Activated CD8-positive, alpha-beta memory T cell treated with anti-CD3 and anti-CD28 coated beads, Interleukin-2, amount 50 U/mL, for 24 hours (primary cell): ENCODE data around the gene TMEM134.
A peak's percentile ranks its signal among the peaks of the same experiment; 100 is the strongest.
"Not testable (repeated sequence)": the region's sequence is repeated elsewhere in the genome, so short reads cannot be mapped to it uniquely, and the experiment has no call there.

ENCODE experiments used
- DNase-seq: peaks from one replicate; pipeline ENCODE4 v3.0.0-alpha.2; 2020; ENCODE audit errors: extremely low read depth

The TMEM134 gene, protein sequence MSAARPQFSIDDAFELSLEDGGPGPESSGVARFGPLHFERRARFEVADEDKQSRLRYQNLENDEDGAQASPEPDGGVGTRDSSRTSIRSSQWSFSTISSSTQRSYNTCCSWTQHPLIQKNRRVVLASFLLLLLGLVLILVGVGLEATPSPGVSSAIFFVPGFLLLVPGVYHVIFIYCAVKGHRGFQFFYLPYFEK

DNA sequence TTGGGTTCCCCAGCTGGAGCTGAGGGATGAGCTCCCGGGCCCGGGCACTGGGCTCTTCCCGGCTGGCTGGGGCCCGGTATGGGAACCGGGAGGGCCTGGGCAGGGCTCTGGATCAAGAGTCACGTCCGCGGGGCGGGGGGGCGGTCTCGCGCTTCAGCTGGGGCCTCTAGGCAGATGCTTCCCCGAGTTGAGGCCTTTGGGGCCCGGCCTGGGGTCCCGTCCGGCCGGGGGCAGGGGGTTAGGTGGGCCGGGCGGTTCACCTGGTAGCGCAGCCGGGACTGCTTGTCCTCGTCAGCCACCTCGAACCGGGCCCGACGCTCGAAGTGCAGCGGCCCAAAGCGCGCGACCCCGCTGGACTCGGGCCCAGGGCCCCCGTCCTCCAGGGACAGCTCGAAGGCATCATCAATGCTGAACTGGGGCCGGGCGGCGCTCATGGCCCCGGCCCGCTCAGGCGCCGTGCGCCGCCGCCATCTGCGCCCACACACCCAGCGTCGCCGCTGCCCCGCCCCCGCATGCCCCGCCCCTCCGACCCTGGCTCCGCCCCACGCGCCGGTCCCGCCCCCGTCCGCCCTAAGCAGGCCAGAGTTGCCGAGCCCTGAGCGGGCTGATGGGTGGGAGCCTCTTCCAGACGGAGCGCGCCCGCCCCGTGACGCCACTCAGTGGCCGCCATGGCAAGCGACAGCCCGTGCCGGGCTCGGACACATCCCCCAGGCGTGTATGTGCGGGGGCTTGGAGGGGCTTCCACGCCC lies at the start of gene TMEM134:
Gene TMEM134 (minus strand): TSS at position 493 of the 749 bp plus-strand sequence. CDS start 59 bp downstream, at position 434.
- peak; percentile 64 for DNase-seq

DNA sequence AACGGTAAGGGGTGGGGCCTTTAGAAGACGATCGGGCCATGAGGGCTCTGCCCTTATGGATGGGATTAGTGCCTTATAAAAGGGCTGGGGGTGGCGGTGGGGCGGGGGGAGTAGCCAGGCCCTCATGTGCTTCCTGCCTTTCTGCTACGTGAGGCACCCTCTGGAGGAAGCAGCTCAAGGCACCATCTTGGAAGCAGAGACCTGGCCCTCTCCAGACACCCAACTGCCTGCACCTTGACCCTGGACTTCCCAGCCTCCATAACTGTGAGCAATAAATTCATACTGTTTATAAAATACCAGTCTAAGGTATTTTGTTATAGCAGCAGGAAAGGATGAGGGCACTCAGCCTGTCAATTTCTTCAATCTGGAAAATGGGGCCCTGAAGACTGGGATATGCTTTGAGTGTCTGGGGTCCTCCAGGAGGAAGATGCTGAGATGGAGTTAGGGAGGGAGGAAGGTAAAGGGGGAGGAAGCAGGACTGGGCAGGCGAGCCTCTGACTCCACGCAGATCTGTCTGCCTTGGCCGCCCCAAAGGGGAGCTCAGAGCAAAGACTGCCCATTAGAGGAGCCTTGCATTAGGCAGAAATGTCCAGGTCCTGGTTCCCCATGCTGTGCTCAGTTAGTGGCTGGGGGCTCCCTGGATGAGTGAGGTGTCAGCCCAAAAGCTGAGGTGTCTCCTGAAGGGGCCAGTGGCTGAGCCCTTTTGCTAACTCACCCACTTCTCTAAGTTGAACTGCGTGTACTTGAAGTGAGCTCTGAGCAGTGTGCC lies 48.9 kb upstream of the TMEM134 start:
- DNase-seq, result no peak

DNA sequence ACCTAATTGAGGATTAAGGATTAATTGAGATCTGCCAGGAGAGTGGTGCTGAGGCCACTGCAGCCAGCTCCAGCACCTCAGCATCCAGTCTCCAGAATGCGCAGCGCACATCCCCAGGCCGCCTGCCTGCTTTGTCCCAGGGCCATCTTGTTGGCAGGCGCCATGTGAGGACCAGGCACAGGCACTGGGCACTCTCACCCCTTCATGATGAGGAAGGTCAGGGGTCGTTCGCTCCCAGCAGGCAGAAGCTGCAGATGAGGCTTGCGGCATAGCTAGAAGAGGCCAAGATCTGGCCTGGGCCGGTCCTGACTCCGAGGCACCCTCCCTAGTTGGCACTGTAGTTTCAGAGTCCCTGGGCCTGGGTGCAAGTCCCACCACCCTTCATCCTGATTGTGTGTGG lies 47.8 kb upstream of the TMEM134 start:
- no peak for DNase-seq

DNA sequence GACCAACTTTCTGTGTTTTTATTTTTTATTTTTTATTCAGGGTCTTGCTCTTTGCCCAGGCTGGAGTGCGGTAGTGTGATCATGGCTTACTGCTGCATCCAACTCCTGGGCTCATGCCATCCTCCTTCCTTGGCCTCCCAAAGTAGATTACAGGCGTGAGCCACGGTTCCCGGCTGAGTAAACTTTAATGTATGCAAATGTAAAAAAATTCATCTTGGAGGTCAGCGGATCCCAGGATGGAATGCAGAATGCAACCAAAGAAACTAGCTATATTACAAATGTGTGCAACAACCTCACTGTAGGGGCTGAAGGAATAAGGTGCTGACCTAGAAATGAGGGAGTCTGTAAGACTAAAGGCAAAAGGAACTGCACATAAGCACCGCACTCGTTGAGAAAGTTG lies 45.1 kb upstream of the TMEM134 start:
- DNase-seq, result no peak

DNA sequence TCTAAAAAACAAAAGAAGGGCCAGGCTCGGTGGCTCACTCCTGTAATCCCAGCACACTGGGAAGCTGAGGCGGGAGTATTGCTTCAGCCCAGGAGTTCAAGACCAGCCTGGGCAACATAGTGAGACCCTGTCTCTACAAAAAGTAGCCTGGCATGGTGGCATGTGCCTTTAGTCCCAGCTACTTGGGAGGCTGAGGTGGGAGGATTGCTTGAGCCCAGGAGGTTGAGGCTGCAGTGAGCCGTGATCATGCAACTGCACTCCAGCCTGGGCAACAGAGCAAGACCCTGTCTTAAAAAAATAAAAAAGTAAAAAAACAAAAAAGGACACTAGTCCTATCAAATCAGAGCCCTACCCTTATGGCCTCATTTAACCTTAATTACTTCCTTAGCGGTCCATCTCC lies 42.5 kb upstream of the TMEM134 start:
- not testable (repeated sequence) for DNase-seq

DNA sequence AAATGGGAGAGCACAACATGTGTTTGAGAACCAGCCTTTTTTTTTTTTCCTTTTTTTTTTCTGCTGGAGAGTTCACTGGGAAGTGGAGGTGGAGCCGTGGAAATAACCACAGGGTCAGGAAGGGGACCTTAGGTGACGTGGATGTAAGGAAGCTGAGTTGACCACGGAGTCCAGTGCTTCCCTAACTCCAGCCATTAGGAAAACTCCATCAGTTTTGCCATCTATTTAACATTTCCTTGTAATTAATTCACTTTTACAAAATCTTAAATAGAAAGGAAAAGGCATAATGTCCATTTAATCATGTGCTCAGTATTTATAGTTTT lies 40.9 kb upstream of the TMEM134 start:
- DNase-seq, result no peak

DNA sequence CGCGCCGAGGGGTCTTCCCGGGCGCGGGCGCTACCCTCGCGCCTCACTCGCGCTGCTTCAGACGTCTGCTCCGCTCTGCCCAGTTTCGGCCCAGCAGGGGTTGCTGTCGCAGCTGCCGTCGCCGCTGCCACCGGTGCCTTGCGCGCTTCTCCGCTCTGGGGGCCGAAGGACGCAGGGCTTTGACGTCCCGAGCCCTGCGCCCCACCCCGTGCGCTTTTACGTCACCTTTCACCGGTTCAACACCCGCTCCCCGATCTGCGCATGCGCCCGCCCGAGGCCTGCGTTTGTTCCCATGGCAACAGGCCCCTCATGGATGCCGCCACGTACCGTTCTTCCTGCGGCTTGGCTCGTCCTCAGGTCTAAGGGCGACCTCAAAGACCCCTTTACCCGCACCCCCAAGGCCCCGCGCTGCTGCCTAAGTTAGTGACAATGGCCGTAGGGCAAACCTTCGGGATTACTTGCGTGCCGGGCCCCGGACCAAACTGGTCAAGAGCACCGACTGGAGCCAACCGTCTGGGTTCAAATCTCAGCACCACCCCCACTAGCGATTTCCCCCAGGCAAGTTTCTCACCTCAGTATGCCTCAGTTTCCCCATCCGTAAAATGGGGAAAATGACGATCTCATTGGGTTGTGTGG lies 39.6 kb upstream of the TMEM134 start:
- peak; percentile 99 for DNase-seq

DNA sequence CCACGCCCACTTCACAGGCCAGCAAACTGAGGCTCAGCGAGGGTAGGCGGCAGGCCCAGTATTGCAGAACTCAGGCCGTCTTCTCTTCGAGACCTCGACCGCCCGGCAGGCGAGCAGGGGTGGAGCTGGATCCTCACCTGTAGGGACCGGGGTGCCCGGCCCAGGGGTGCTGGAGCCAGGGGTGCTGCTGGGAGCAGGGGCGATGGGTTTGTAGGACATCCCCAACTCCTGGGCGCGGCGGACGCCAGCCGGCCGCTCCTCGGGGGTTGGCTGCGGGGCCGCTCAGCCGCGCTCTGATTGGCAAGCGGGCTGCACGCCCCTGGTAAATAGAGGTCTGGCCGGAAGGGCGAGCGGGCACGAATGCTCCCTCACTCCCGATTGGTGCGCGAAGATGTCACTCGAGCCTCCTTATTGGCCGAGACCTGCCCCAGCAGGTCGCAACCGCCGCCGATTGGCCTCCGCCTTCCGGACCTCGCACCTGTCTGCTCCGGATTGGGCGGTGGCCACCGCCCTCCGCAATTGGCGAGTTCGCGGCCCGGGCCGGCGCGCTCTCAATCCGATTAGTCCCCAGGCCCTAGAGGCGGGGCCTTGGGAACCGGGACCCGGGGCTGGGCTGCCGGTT lies 38.9 kb upstream of the TMEM134 start, which contains the start of gene CDK2AP2:
Gene CDK2AP2 (minus strand): TSS at position 299 of the 622 bp plus-strand sequence. CDS start 80 bp downstream, at position 219.
- peak; percentile 96 for DNase-seq

DNA sequence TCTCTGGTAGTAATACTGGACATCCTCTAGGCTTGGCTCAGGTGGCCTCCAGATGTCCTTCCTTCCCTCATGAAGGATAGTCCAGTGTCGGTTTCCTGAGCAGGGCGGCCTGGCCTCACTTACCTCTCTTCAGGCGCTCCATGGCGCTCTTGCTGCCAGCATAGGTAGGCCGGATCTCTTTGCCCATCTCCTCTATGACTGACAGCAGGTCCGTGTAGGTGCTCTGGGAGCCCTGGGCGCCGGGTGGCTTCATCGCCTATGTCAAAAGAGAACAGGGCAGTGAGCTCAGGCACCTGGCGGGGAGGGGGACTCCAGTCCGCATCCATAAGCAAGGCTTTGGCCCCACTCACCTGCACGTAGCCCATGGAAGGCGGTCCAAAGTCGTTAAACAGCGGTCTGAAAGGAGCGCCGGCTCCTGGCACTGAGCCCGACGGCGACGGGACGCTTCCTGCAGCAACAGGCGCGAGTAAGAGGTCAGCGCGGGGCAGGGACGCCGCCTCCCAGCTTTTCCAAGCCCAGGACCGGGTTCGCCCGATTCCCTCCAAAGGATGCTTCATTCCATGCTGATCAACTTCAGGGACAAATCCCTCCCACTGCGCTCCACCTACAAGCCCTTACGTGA lies 38.3 kb upstream of the TMEM134 start:
- no peak for DNase-seq

DNA sequence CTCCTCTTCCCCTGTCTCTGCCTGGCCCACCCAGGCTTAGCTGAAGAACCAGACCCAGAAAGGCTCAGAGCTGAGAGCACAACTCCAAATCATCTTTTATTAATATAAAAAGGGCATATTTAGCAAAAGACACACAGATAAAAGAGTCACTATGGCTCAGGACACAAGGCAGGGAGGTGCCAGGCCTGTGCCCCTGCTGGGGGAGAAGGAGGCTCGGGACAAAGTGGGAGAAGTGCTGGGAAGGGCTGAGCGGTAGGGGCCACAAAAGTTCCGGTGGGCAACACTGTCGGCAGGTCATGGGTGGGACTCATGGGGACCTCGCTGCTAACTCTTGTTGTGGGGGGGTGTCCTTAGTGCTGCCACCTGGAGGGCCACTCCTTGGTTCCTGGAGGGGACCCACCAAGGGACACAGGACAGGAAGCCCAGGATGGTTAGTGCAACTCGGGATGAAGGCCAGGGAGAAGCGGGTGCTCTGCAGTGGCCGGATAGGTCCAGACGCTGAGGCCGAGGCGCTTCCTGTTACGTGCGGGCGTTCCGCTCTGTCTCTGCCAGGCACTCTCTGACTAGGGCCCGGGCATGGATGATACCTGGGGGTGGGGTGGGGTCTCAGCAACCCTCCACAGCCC lies 37.5 kb upstream of the TMEM134 start:
- no peak for DNase-seq

DNA sequence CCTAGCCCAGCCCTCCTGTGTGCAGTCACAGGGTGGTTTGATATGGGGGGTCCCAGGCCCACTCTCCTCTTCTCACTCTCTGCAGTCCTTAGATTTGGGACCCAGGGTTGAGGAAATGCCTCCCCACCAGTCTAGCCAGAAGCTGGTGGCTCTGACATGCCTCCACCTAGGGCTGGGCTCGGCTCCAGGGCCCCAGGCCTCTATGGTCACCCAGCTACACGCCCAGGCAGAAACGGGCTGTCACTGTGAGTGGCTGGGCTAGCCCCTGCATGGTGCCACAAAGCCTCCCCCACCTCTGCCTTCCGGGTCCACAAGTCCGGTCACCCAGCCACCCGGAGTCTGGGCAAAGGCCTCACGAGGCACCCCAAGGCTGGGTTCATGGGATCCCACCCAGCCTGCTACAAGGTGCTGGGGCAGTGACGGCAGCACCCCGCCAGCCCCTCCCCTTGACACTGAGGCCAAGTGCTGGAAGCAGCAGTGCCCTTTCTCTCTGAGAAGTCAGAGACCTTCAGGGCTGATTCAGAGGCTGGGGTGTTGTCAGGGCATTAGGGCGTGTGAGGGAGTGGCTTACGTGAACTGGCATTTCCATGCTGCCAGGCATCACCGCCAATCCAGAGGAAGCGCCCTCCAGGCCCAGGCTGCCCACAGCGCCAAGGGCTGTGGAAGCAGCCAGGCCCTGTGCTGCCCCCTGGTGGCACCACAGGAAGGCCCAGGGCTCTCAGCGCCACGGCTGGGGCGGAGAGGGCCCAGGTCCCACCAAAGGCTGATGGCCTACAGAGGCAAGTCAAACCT lies 36.8 kb upstream of the TMEM134 start:
- DNase-seq, result peak; percentile 79

DNA sequence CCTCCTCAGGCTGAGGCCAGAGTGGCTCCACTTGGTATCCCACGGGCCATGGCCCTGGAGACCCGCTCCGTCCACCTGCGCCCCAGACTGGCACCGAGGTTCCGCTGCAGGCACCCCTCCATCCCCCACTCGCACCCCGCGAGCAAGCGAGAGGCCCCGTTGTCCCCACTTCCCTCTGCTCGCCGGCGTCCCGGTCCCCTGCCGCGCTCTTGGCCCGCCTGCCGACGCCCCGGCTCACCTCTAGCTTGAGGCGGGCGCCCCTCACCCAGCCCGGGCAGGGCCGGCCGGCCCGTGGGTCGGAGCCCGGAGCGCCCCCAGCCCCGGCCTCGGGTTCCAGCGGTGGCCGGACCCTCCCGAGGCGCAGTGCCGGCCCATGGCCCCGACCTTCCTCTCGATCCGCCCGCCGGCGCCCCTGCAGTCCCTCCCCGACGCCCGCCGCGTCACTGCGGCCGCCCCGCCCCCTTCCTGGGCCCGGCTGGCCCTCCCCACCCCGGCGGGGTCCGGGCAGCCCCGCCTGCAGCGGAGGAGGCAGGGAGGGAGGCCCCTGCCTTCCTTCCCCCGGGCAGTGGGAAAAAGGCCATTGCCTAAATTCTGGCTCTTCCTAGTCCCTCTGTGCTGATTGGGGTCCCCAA lies 36.0 kb upstream of the TMEM134 start, which contains the start of gene PITPNM1:
Gene PITPNM1 (minus strand): TSS at position 414 of the 632 bp plus-strand sequence. CDS start 1,183 bp downstream, outside the sequence.
- no peak for DNase-seq

DNA sequence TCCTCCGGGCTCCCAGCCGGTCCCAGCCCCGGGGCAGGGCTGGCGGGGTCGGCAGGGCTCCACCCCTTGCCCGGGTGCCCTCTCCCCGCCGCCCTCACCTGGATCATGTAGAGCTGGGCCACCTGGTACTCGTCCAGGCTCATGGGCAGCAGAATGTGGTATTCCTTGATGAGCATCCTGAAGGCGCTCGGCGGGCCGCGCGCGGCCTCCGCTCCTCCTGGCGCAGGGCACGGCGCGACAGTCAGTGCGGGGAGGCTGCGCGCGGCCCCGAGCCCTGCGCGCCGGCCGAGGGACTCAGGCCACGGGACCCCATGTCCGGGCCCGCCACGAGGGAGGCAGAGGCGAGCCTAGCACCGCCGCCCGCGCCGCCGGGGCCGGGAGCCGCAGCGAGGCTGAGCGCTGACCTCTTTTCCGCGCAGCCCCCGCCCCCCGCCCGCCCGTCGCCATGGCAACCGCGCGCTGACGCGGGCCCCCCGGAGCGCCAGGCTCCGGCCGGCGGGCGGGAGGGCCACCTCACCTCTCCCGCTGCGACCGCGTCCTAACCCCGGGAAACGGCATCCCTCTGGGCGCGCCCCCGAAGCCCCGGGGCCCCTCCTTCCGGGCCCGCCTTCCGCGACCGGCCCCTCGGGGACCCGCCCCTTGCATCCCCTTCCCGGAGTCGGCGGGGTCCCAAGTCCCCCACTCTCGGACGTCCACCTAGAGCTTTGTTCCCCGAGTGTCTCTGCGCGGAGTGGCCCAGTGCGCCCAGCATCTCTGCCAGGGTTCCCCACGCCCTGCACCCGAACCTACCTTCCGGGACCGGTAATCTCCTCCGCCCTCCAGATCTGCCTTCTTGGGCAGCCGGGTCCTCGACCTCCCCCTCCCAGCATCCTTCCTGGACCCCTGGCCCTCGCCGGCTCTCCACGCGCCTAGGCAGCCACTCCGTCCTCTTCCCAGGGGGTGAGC lies 35.2 kb upstream of the TMEM134 start:
- no peak for DNase-seq

DNA sequence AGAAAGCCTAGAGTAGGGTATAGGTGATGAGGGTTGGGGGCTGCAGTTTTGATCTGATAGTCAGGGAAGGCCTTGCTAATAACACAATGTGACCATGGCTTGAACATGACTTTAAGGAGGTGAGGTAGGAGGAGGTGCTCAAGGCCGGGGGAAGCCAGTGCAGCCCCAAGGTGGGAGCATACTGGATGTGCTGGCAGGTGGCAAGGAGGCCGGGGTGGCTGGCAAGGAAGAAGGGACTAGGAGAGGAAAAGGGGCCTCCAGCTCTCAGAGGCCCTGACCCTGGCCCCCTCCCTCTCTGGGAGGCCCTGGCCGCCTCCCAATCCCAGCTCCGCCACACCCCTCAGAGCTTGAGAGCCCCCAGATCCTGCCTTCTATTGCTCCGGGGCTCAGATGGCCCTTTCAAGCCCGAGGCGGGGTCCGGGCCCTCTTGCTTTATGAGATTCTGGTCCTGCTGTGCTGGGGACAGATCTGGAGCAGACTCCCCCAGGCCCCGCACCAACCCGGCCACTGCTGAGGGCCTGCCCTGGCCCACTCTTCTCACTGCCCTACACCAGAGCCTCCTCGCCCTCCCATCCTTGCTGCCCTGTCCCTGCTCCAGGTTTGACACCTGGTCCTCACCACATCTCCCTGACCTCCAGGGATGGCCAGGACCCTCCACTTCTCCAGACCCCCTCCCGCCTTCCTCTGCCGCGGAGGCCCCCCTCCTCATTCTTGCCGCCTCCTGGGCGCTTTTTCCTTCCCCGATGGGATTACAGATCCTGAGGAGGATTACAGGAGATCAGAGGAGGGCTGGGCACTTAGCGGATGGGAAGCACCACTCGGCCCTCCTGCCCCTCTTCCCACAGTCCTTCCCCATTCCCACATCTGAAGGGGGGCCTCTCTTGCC lies 34.3 kb upstream of the TMEM134 start:
- no peak for DNase-seq

DNA sequence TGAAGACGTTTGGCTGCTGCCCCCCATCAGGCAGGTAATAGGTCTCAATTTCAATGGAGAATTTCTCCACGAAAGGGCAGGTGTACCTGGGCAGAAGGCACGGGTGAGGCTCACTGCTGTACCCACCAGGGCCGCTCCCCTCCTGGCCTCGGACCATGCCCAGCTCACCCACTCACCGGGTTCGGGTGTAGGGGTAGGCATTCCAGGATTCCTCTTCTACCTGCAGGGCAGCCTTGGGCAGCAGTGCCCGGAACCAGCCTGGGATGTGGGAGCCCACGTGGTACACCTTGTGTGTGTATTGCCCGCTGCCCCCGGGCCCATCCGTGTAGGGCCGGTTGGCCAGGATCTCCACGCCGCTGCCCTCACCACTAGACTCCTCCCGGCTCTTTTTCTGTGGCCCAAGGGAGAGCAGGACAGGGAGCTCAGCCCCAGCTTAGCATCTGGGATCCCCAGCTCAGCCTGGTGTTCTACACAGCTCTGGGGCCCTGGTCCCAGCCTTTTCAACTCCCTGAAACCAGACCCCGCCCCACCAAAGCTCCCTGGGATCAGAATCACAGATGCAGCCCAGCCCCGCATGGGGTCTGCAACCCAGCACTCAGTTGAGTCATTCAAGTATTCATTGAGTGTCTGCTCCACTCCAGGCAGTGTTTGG lies 33.4 kb upstream of the TMEM134 start:
- DNase-seq, result no peak

DNA sequence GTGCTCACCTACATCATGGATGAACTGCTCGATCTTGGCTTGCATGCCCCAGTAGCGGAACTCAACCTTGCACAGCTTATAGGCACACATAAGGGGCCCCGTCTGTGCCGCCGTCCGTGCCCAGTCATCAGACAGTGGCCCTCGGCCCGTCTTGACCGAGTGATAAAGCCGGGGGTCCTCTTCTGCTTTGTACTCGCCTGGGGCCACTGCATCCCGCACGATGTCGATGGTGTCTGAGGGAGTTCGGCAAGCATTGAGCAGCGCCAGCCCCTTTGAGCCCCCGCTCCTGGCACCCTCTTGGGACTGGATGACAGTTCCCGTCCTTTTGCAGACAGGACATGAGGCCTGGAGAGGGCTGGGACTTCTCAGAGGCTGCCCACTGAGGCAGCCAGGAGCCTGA lies 32.8 kb upstream of the TMEM134 start:
- DNase-seq, result no peak
